Chondrocyte (in vitro differentiated cells): ENCODE measurements around the gene PSMB11. TPM values are rescaled to one million over a fixed set of nuclear protein-coding genes. Genes with fewer than 3 reads are reported as not detected.

Experiments
- DNase-seq: peaks from one replicate; pipeline ENCODE4 v3.0.0; 2021; ENCODE audit warnings: mixed read lengths, low spot score
- H3K27ac Mint-ChIP-seq: one replicate; pipeline ENCODE4 v1.8.0; 2021; ENCODE audit warnings: mild to moderate bottlenecking, moderate library complexity, mixed read lengths; ENCODE audit not compliant: unreplicated experiment
- H3K27me3 Mint-ChIP-seq: 2 replicates; pipeline ENCODE4 v1.8.0; 2021; ENCODE audit warnings: low read depth, mixed read lengths
- H3K36me3 Mint-ChIP-seq: 2 replicates; pipeline ENCODE4 v1.8.0; 2021; ENCODE audit warnings: low read depth, mixed read lengths
- H3K4me1 Mint-ChIP-seq: 2 replicates; pipeline ENCODE4 v1.8.0; 2021; ENCODE audit warnings: low read depth, mild to moderate bottlenecking, mixed read lengths
- H3K4me3 Mint-ChIP-seq: one replicate; pipeline ENCODE4 v1.8.0; 2021; ENCODE audit warnings: mild to moderate bottlenecking, moderate library complexity, mixed read lengths; ENCODE audit not compliant: unreplicated experiment
- H3K9me3 Mint-ChIP-seq: 2 replicates; pipeline ENCODE4 v1.8.0; 2021; ENCODE audit warnings: low read depth, mixed read lengths
- CTCF ChIP-seq: fragments of 200-600 bp; sonication (generic); IDR thresholded peaks from 2 replicates; pipeline ENCODE4 v1.5.0; 2021; ENCODE audit warnings: antibody characterized with exemption, mild to moderate bottlenecking, moderate library complexity
- total RNA-seq: library from RNA; stranded (reverse); gene quantifications from 3 replicates; pipeline ENCODE4 v1.2.1, GENCODE V29; 2021

PSMB11 gene
- total RNA-seq, 1 donor from 2014 or later, result not detected

GRCh38 chr14:23085458-23085857 lies 43.4 kb downstream of the PSMB11 start:
- H3K4me3 Mint-ChIP-seq, result no peak overlapping the region
- H3K27me3 Mint-ChIP-seq, result no peaks in the 10 kb centered on the region
- H3K27ac Mint-ChIP-seq, result no peak overlapping the region
- DNase-seq, result no peak
- peaks cover 34% of the 10 kb centered on the region for H3K36me3 Mint-ChIP-seq
- H3K9me3 Mint-ChIP-seq, result no peaks in the 10 kb centered on the region
- H3K4me1 Mint-ChIP-seq, result peaks cover 10% of the 10 kb centered on the region
- no peak for TF ChIP-seq CTCF

GRCh38 chr14:23086565-23086964 lies 44.6 kb downstream of the PSMB11 start:
- no peak for TF ChIP-seq CTCF
- peaks cover 7% of the 10 kb centered on the region for H3K4me1 Mint-ChIP-seq
- no peak for DNase-seq
- peak overlapping the region; percentile 12 for H3K27ac Mint-ChIP-seq
- H3K9me3 Mint-ChIP-seq, result no peaks in the 10 kb centered on the region
- no peaks in the 10 kb centered on the region for H3K27me3 Mint-ChIP-seq
- H3K4me3 Mint-ChIP-seq, result no peak overlapping the region
- H3K36me3 Mint-ChIP-seq, result peaks cover 30% of the 10 kb centered on the region

- no peak for TF ChIP-seq CTCF
Observed at GRCh38 chr14:23089498-23090253, 47.7 kb downstream of the PSMB11 start.

GRCh38 chr14:23090254-23090636 lies 48.2 kb downstream of the PSMB11 start:
- no peak overlapping the region for H3K27ac Mint-ChIP-seq
- H3K4me1 Mint-ChIP-seq, result peaks cover 22% of the 10 kb centered on the region

More at GRCh38 chr14:23089498-23090253, 47.7 kb downstream of the PSMB11 start:
- Mint-ChIP-seq H3K4me3 (no peak overlapping the region), H3K27me3 (no peaks in the 10 kb centered on the region), H3K36me3 (peaks cover 28% of the 10 kb centered on the region), H3K27ac (no peak overlapping the region), H3K4me1 (peaks cover 22% of the 10 kb centered on the region), H3K9me3 (no peaks in the 10 kb centered on the region)
- DNase-seq, result no peak

More at GRCh38 chr14:23090254-23090636, 48.2 kb downstream of the PSMB11 start:
- Mint-ChIP-seq H3K4me3 (no peak overlapping the region), H3K9me3 (no peaks in the 10 kb centered on the region), H3K27me3 (no peaks in the 10 kb centered on the region), H3K36me3 (peaks cover 27% of the 10 kb centered on the region)
- no peak for TF ChIP-seq CTCF
- no peak for DNase-seq
